Erythroblast (primary cell): Measurements from ENCODE around the gene DAB2IP.
A peak's percentile ranks its signal among the peaks of the same experiment; 100 is the strongest.
"Not testable (repeated sequence)": the region's sequence is repeated elsewhere in the genome, so short reads cannot be mapped to it uniquely, and the experiment has no call there.

ENCODE experiments used
- DNase-seq, 2 experiments: peaks; one replicate each; lab custom pipeline; 2025; lab: John Stamatoyannopoulos, UW
- GATA1 ChIP-seq: IDR thresholded peaks from 2 replicates; pipeline ENCODE4 v1.6.1; 2011; ENCODE audit warnings: low read depth, mild to moderate bottlenecking, control low read depth, low read length, moderate library complexity
- POLR2A ChIP-seq: IDR thresholded peaks from 2 replicates; pipeline ENCODE4 v1.6.1; 2011; ENCODE audit warnings: mild to moderate bottlenecking, low read length

Gene DAB2IP

GRCh38 chr9:121737481-121737931 is 86.1 kb downstream of the DAB2IP start:
- DNase-seq = no peak
- no peak for TF ChIP-seq POLR2A
- no peak for TF ChIP-seq GATA1

- TF ChIP-seq GATA1 (no peak), POLR2A (no peak)
- DNase-seq = no peak
Observed at GRCh38 chr9:121738411-121738810, 87.0 kb downstream of the DAB2IP start.

- TF ChIP-seq GATA1 (no peak), POLR2A (no peak)
- DNase-seq = no peak
Observed at GRCh38 chr9:121738968-121739367, 87.5 kb downstream of the DAB2IP start.

- TF ChIP-seq POLR2A (no peak), GATA1 (no peak)
- DNase-seq = no peak
Observed at GRCh38 chr9:121739971-121740370, 88.5 kb downstream of the DAB2IP start.

GRCh38 chr9:121741228-121741918 is 89.9 kb downstream of the DAB2IP start:
- TF ChIP-seq GATA1 = no peak
- no peak for TF ChIP-seq POLR2A
- DNase-seq = no peak

- not testable (repeated sequence) for DNase-seq
Observed at GRCh38 chr9:121741919-121742283, 90.5 kb downstream of the DAB2IP start.

GRCh38 chr9:121742923-121743322 is 91.5 kb downstream of the DAB2IP start:
- TF ChIP-seq POLR2A (no peak), GATA1 (no peak)

GRCh38 chr9:121743441-121744001 is 92.1 kb downstream of the DAB2IP start:
- no peak for DNase-seq

More at GRCh38 chr9:121742923-121743322, 91.5 kb downstream of the DAB2IP start:
- no peak for DNase-seq

GRCh38 chr9:121744002-121744686 is 92.7 kb downstream of the DAB2IP start:
- TF ChIP-seq POLR2A (no peak), GATA1 (no peak)
- peak; percentile 44 to 46 for DNase-seq

More at GRCh38 chr9:121743441-121744001, 92.1 kb downstream of the DAB2IP start:
- TF ChIP-seq POLR2A = no peak
- no peak for TF ChIP-seq GATA1

GRCh38 chr9:121744687-121745395 is 93.4 kb downstream of the DAB2IP start:
- TF ChIP-seq GATA1 (no peak), POLR2A (no peak)
- peak in 1 of 2 experiments; percentile 25 for DNase-seq

GRCh38 chr9:121745396-121745695 is 93.9 kb downstream of the DAB2IP start:
- no peak for DNase-seq
- TF ChIP-seq POLR2A (no peak), GATA1 (no peak)

- DNase-seq = no peak
- TF ChIP-seq POLR2A (no peak), GATA1 (no peak)
Observed at GRCh38 chr9:121746411-121746810, 95.0 kb downstream of the DAB2IP start.

- TF ChIP-seq POLR2A (no peak), GATA1 (no peak)
- DNase-seq = no peak
Observed at GRCh38 chr9:121746866-121747265, 95.4 kb downstream of the DAB2IP start.

- no peak for TF ChIP-seq POLR2A
- TF ChIP-seq GATA1 = no peak
- no peak for DNase-seq
Observed at GRCh38 chr9:121748074-121748473, 96.6 kb downstream of the DAB2IP start.
